Kidney epithelial cell (primary cell): ENCODE data around the gene TCTN2. TPM values are rescaled to one million over a fixed set of nuclear protein-coding genes. Genes with fewer than 3 reads are reported as not detected.

Experiments used
- DNase-seq: peaks from one replicate; pipeline ENCODE4 v3.0.0-alpha.2; 2010; ENCODE audit warnings: low read depth
- H3K27me3 ChIP-seq: 2 replicates; pipeline ENCODE4 v1.6.0; 2011; ENCODE audit warnings: low read length; ENCODE audit not compliant: control insufficient read depth, insufficient read depth
- H3K36me3 ChIP-seq: 2 replicates; pipeline ENCODE4 v1.5.1; 2011; ENCODE audit warnings: low read length; ENCODE audit not compliant: control insufficient read depth, insufficient read depth
- H3K4me3 ChIP-seq: 2 replicates; pipeline ENCODE4 v1.5.1; 2011; ENCODE audit warnings: low read depth, mild to moderate bottlenecking, control low read depth, low read length
- CTCF ChIP-seq: IDR thresholded peaks from 2 replicates; pipeline ENCODE4 v1.5.1; 2011; ENCODE audit warnings: mild to moderate bottlenecking, moderate library complexity, low read length, control low read depth, inconsistent platforms; ENCODE audit not compliant: insufficient read depth, poor library complexity, severe bottlenecking
- total RNA-seq: library from RNA; depleted of rRNA; stranded (reverse); fragments of >200 nt; gene quantifications from 2 replicates; pipeline ENCODE4 v1.2.3, GENCODE V29; 2015

The TCTN2 gene
- total RNA-seq, 1 donor from 2014 or later = 13.4 TPM

- Histone ChIP-seq H3K27me3 (no peaks in the 10 kb centered on the region), H3K4me3 (no peak overlapping the region), H3K36me3 (peaks cover 1% of the 10 kb centered on the region)
- DNase-seq = no peak
- TF ChIP-seq CTCF = no peak
These were observed 81.1 kb downstream of the TCTN2 start for GRCh38 chr12:123752046-123752445.

GRCh38 chr12:123754041-123754772, 83.3 kb downstream of the TCTN2 start:
- no peak overlapping the region for H3K4me3 ChIP-seq
- no peak for DNase-seq
- peaks cover 1% of the 10 kb centered on the region for H3K36me3 ChIP-seq
- TF ChIP-seq CTCF = no peak
- H3K27me3 ChIP-seq = no peaks in the 10 kb centered on the region

GRCh38 chr12:123757561-123757960, 86.6 kb downstream of the TCTN2 start:
- Histone ChIP-seq H3K27me3 (peaks cover 4% of the 10 kb centered on the region), H3K4me3 (no peak overlapping the region), H3K36me3 (peaks cover 1% of the 10 kb centered on the region)
- no peak for TF ChIP-seq CTCF
- DNase-seq = no peak

Other genes starting within 250 kb of the TCTN2 start
- 3.6 and 4.2 TPM in 2 replicates for gene RILPL2, start 234.4 kb upstream of the TCTN2 start, total RNA-seq
- gene SNRNP35, start 213.0 kb upstream of the TCTN2 start, total RNA-seq = 9.3 TPM in 2 replicates
- 10.2 and 12.1 TPM in 2 replicates for gene RILPL1, start 137.4 kb upstream of the TCTN2 start, total RNA-seq
- 242 and 259 TPM in 2 replicates for gene TMED2, start 86.6 kb upstream of the TCTN2 start, total RNA-seq
- 16.2 and 25.6 TPM in 2 replicates for gene DDX55, start 69.0 kb upstream of the TCTN2 start, total RNA-seq
- gene EIF2B1, start 37.4 kb upstream of the TCTN2 start, total RNA-seq = 75.6 and 80.0 TPM in 2 replicates
- gene GTF2H3, start 37.3 kb upstream of the TCTN2 start, total RNA-seq = 33.1 and 35.9 TPM in 2 replicates
- 23.7 and 25.7 TPM in 2 replicates for gene ATP6V0A2, start 41.2 kb downstream of the TCTN2 start, total RNA-seq
- under 0.01 and 0.04 TPM in 2 replicates for gene DNAH10, start 91.2 kb downstream of the TCTN2 start, total RNA-seq